Neural cell (in vitro differentiated cells): Measurements from ENCODE around the gene MAST4. TPM values are rescaled to one million over a fixed set of nuclear protein-coding genes. Genes with fewer than 3 reads are reported as not detected.

Source experiments
- H2AFZ ChIP-seq: fragments of 200-600, 300-800 bp; sonication (generic), shearing (Covaris generic); 2 replicates; pipeline ENCODE4 v1.6.0; 2014; ENCODE audit warnings: low read depth, mild to moderate bottlenecking, antibody characterized with exemption, low read length, moderate library complexity
- H3F3A ChIP-seq: fragments of 200-600 bp; shearing (Covaris generic); 2 replicates; pipeline ENCODE4 v1.6.1; 2016; ENCODE audit warnings: mild to moderate bottlenecking, moderate library complexity, mixed read lengths, antibody characterized with exemption, low read length; ENCODE audit not compliant: insufficient read depth, poor library complexity, severe bottlenecking
- H3K27ac ChIP-seq: fragments of 200-600, 300-800 bp; sonication (generic), shearing (Covaris generic); 2 replicates; pipeline ENCODE4 v1.5.1; 2014; ENCODE audit warnings: mild to moderate bottlenecking, low read length, moderate library complexity
- H3K27me3 ChIP-seq: fragments of 300-800, 200-600 bp; sonication (generic), shearing (Covaris generic); 2 replicates; pipeline ENCODE4 v1.6.0; 2014; ENCODE audit warnings: mild to moderate bottlenecking, low read depth, low read length, moderate library complexity; ENCODE audit not compliant: insufficient read depth
- H3K36me3 ChIP-seq: fragments of 300-800, 200-600 bp; sonication (generic), shearing (Covaris generic); 2 replicates; pipeline ENCODE4 v1.5.1; 2014; ENCODE audit warnings: mild to moderate bottlenecking, antibody characterized with exemption, low read length, moderate library complexity; ENCODE audit not compliant: insufficient read depth
- H3K4me2 ChIP-seq: fragments of 300-800, 200-600 bp; sonication (generic), shearing (Covaris generic); 2 replicates; pipeline ENCODE4 v1.6.0; 2014; ENCODE audit warnings: mild to moderate bottlenecking, low read length
- H3K4me3 ChIP-seq: fragments of 300-800, 200-600 bp; sonication (generic), shearing (Covaris generic); 2 replicates; pipeline ENCODE4 v1.5.1; 2014; ENCODE audit warnings: mild to moderate bottlenecking, low read length, moderate library complexity
- H3K79me2 ChIP-seq: fragments of 200-600 bp; shearing (Covaris generic); replicated peaks from 2 replicates; pipeline ENCODE4 v1.6.0; 2014; ENCODE audit warnings: mild to moderate bottlenecking, low read length, moderate library complexity; ENCODE audit not compliant: insufficient read depth
- H3K9ac ChIP-seq: fragments of 300-800, 200-600 bp; sonication (generic), shearing (Covaris generic); 2 replicates; pipeline ENCODE4 v1.6.1; 2016; ENCODE audit warnings: mild to moderate bottlenecking, low read length, mixed read lengths
- H3K9me2 ChIP-seq: fragments of 200-600 bp; shearing (Covaris generic); 2 replicates; pipeline ENCODE4 v1.6.1; 2016; ENCODE audit warnings: mild to moderate bottlenecking, low read length, mixed read lengths; ENCODE audit not compliant: insufficient read depth
- H3K9me3 ChIP-seq: fragments of 200-600, 300-800 bp; sonication (generic), shearing (Covaris generic); 2 replicates; pipeline ENCODE4 v1.6.1; 2016; ENCODE audit warnings: mild to moderate bottlenecking, mixed run types, low read length, moderate library complexity, mixed read lengths
- H4K20me1 ChIP-seq: fragments of 200-600 bp; shearing (Covaris generic); 2 replicates; pipeline ENCODE4 v1.6.1; 2016; ENCODE audit warnings: mild to moderate bottlenecking, mixed run types; ENCODE audit not compliant: insufficient read depth
- EP300 ChIP-seq: fragments of 450-650 bp; conservative IDR thresholded peaks from 2 replicates; pipeline ENCODE4 v1.6.1; 2014; ENCODE audit warnings: antibody characterized with exemption, mild to moderate bottlenecking, moderate library complexity; ENCODE audit not compliant: poor library complexity, severe bottlenecking
- EZH2 ChIP-seq: fragments of 200-600, 300-800 bp; shearing (Covaris generic), sonication (generic); IDR thresholded peaks from 2 replicates; pipeline ENCODE4 v1.6.1; 2014; ENCODE audit warnings: antibody characterized with exemption, low read length, borderline replicate concordance, mild to moderate bottlenecking; ENCODE audit not compliant: insufficient read depth, poor library complexity, severe bottlenecking
- MXI1 ChIP-seq: fragments of 450-650 bp; conservative IDR thresholded peaks from 2 replicates; pipeline ENCODE4 v1.6.1; 2014; ENCODE audit warnings: antibody characterized with exemption, mild to moderate bottlenecking; ENCODE audit not compliant: poor library complexity, severe bottlenecking
- POLR2AphosphoS5 ChIP-seq: IDR thresholded peaks from 2 replicates; pipeline ENCODE4 v1.6.1; 2012
- RAD21 ChIP-seq: fragments of 450-650 bp; conservative IDR thresholded peaks from 2 replicates; pipeline ENCODE4 v1.6.1; 2014; ENCODE audit warnings: antibody characterized with exemption, mild to moderate bottlenecking, moderate library complexity
- SMC3 ChIP-seq: fragments of 450-650 bp; conservative IDR thresholded peaks from 2 replicates; pipeline ENCODE4 v1.6.1; 2014; ENCODE audit warnings: antibody characterized with exemption, mild to moderate bottlenecking, moderate library complexity; ENCODE audit not compliant: poor library complexity
- TAF1 ChIP-seq: IDR thresholded peaks from 2 replicates; pipeline ENCODE4 v1.6.1; 2012; ENCODE audit warnings: low read depth
- polyA plus RNA-seq: library from polyadenylated mRNA; depleted of rRNA; stranded (reverse); fragments of >200 nt; gene quantifications from 2 replicates; pipeline ENCODE4 v1.2.3, GENCODE V29; 2014
- TF ChIP-seq, protein P1 (sequence below): fragments of 450-650 bp; IDR thresholded peaks from 2 replicates; pipeline ENCODE4 v1.5.1; 2014; ENCODE audit warnings: antibody characterized with exemption, mild to moderate bottlenecking, moderate library complexity; ENCODE audit not compliant: poor library complexity, severe bottlenecking
- TF ChIP-seq, protein P2 (sequence below): IDR thresholded peaks from 2 replicates; pipeline ENCODE4 v1.6.1; 2012; ENCODE audit warnings: borderline replicate concordance

The MAST4 gene
- polyA plus RNA-seq, 1 donor from 2014 or later: 2.3 TPM

DNA sequence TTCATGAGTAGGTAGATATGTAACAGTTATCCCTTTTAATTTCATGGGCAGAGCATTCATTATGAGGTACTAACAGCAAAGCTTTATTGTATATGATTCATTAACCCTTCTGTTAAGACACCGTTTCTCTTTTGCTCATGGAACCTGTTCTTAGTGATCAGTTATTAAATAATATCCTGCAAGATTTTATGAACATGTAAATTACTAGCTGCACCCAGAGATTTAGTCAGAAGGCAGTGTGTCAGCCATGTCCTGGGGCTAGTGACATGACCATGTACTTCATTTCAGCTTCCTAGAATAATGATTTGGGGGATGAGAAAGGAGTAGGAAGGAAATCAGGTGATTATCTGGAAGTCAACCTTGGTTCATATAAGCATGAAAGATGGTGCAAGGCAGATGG is 7.0 kb downstream of the MAST4 start:
- Histone ChIP-seq H3K9ac (no peak overlapping the region), H4K20me1 (no peaks in the 10 kb centered on the region), H3K79me2 (no peaks in the 10 kb centered on the region), H3K4me2 (no peak overlapping the region), H2AFZ (no peak overlapping the region), H3K9me3 (no peaks in the 10 kb centered on the region), H3F3A (no peaks in the 10 kb centered on the region), H3K4me3 (no peak overlapping the region), H3K27ac (no peak overlapping the region), H3K9me2 (no peaks in the 10 kb centered on the region), H3K36me3 (no peaks in the 10 kb centered on the region), H3K27me3 (peaks cover 6% of the 10 kb centered on the region)
- TF ChIP-seq SMC3 (no peak), TAF1 (no peak), EP300 (no peak), EZH2 (no peak), MXI1 (no peak), RAD21 (no peak), POLR2AphosphoS5 (no peak)
- TF ChIP-seq, protein P1, sequence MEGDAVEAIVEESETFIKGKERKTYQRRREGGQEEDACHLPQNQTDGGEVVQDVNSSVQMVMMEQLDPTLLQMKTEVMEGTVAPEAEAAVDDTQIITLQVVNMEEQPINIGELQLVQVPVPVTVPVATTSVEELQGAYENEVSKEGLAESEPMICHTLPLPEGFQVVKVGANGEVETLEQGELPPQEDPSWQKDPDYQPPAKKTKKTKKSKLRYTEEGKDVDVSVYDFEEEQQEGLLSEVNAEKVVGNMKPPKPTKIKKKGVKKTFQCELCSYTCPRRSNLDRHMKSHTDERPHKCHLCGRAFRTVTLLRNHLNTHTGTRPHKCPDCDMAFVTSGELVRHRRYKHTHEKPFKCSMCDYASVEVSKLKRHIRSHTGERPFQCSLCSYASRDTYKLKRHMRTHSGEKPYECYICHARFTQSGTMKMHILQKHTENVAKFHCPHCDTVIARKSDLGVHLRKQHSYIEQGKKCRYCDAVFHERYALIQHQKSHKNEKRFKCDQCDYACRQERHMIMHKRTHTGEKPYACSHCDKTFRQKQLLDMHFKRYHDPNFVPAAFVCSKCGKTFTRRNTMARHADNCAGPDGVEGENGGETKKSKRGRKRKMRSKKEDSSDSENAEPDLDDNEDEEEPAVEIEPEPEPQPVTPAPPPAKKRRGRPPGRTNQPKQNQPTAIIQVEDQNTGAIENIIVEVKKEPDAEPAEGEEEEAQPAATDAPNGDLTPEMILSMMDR: no peak
- TF ChIP-seq, protein P2, sequence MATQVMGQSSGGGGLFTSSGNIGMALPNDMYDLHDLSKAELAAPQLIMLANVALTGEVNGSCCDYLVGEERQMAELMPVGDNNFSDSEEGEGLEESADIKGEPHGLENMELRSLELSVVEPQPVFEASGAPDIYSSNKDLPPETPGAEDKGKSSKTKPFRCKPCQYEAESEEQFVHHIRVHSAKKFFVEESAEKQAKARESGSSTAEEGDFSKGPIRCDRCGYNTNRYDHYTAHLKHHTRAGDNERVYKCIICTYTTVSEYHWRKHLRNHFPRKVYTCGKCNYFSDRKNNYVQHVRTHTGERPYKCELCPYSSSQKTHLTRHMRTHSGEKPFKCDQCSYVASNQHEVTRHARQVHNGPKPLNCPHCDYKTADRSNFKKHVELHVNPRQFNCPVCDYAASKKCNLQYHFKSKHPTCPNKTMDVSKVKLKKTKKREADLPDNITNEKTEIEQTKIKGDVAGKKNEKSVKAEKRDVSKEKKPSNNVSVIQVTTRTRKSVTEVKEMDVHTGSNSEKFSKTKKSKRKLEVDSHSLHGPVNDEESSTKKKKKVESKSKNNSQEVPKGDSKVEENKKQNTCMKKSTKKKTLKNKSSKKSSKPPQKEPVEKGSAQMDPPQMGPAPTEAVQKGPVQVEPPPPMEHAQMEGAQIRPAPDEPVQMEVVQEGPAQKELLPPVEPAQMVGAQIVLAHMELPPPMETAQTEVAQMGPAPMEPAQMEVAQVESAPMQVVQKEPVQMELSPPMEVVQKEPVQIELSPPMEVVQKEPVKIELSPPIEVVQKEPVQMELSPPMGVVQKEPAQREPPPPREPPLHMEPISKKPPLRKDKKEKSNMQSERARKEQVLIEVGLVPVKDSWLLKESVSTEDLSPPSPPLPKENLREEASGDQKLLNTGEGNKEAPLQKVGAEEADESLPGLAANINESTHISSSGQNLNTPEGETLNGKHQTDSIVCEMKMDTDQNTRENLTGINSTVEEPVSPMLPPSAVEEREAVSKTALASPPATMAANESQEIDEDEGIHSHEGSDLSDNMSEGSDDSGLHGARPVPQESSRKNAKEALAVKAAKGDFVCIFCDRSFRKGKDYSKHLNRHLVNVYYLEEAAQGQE: no peak

DNA sequence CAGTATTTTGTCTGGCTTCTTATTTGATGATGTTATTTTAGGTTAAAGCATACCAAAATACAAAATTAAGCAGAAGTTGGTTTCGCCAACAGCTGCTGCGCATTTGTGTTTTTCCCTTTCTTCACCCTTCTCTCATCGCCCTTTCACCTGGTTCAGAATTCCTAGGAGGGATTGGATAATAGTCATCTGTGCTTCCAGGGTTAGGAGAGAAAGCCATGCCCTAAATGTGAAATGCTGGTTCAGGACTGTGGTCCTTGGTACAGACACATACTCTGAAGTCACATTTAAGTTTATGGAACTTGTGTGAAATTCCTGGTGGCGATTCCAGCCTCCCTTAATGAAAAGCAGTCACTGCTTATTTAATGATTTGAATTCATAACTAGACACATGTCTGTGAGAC is 7.7 kb downstream of the MAST4 start:
- H4K20me1 ChIP-seq: no peaks in the 10 kb centered on the region
- no peak overlapping the region for H3K9ac ChIP-seq
- H3K27me3 ChIP-seq: no peaks in the 10 kb centered on the region
- no peak overlapping the region for H2AFZ ChIP-seq
- H3K79me2 ChIP-seq: no peaks in the 10 kb centered on the region
- H3K4me2 ChIP-seq: no peak overlapping the region
- no peaks in the 10 kb centered on the region for H3K9me2 ChIP-seq
- no peaks in the 10 kb centered on the region for H3F3A ChIP-seq
- H3K36me3 ChIP-seq: no peaks in the 10 kb centered on the region
- H3K9me3 ChIP-seq: no peaks in the 10 kb centered on the region
- H3K4me3 ChIP-seq: no peak overlapping the region
- TF ChIP-seq, protein P1: no peak
- TF ChIP-seq POLR2AphosphoS5 (no peak), RAD21 (no peak), EP300 (no peak), SMC3 (no peak), EZH2 (no peak), MXI1 (no peak), TAF1 (no peak)
- TF ChIP-seq, protein P2: no peak
- no peak overlapping the region for H3K27ac ChIP-seq
